Measurements from ENCODE around the gene SCN7A. TPM values are rescaled to one million over a fixed set of nuclear protein-coding genes. Genes with fewer than 3 reads are reported as not detected.
A peak's percentile ranks its signal among the peaks of the same experiment; 100 is the strongest.
"Not testable (repeated sequence)": the region's sequence is repeated elsewhere in the genome, so short reads cannot be mapped to it uniquely, and the experiment has no call there.

SCN7A gene
- total RNA-seq, 1 experiment from 2014 or later: 0.02 TPM

DNA sequence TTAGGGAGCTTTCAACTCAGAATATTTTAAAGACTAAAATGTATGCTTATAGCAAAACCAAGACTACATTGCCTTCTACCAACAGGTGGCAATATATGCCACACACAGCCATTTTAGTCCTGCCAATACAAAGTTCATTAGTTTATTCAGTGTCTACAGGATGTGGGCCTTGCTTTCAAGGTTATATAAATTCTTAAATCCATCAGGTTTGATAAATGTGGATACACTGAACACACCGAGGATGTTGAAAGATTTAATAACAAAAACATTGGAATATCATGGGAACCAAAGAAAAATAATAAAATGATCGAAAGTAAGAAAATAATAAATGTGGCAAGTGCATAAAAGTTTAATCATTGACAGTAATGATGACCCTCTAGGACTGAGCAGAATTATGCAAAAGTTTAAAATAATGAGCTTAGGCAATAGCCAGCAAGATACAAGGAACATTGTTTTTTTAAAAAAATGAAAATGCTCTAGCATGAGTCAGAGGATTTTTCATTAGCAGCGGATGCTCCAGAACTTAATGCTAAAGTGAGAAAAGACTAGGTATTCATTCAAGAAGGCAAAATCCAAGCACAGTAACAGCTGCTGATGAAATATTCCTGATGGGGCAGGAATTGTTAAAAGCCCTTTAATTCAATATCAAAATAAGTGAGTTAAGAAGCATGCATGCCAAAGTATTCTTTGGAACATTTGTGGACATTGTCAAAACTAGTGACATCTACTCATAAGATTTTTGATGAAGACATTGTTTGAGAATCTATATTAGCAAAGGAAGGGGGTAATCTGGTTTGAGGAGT lies 132.5 kb downstream of the SCN7A start:
- peak; percentile 67 for DNase-seq (ENCODE audit: extremely low read depth, low read depth)

DNA sequence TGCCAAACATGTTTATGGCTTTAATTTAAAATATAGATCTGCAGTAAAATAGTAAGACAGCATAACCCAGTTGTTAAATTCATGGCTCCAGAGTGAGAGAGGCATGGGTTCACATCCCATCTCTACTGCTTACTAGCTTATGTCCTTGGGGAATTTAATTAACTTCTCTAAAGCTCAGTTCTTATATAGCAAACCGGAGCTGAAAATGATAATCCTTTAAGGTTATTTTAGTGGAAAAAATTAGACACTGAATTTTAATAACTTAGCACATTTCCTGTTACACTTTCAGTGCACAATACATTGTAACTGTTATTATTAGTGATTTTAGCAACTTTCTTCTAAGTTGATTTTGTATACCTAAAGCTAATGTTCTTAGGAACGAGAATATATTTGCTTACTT lies 133.1 kb downstream of the SCN7A start:
- DNase-seq (ENCODE audit: extremely low read depth, low read depth): no peak

DNA sequence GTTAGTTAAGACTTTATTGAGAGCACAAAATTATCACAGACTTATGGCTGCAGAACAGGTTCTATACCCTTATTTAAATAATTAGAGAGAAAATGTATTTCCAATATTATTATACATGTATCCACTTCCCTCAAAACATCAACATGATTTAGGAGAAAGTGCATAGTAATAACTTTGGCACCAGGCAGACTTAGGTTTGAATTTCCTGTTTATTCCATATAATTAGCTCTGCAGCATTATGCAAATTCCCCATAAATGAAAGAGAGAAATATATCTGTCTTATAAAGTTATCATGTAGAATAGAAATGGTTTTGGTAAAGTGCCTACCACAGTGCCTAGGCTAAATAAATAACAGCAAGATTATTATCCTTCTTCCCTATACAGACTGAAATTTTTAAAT lies 133.6 kb downstream of the SCN7A start:
- DNase-seq (ENCODE audit: extremely low read depth, low read depth): no peak

DNA sequence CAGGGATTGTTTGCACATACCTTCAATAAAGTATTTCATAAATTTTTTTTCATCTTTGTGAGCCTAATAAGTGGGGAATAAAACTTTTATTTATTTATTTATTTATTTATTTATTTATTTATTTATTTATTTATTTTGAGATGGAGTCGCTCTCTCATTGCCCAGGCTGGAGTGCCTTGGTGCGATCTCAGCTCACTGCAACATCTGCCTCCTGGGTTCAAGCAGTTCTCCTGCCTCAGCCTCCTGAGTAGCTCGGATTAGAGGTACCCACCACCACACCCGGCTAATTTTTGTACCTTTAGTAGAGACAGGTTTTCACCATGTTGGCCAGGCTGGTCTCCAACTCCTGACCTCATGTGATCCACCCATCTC lies 136.1 kb downstream of the SCN7A start:
- not testable (repeated sequence) for DNase-seq (ENCODE audit: extremely low read depth, low read depth)

DNA sequence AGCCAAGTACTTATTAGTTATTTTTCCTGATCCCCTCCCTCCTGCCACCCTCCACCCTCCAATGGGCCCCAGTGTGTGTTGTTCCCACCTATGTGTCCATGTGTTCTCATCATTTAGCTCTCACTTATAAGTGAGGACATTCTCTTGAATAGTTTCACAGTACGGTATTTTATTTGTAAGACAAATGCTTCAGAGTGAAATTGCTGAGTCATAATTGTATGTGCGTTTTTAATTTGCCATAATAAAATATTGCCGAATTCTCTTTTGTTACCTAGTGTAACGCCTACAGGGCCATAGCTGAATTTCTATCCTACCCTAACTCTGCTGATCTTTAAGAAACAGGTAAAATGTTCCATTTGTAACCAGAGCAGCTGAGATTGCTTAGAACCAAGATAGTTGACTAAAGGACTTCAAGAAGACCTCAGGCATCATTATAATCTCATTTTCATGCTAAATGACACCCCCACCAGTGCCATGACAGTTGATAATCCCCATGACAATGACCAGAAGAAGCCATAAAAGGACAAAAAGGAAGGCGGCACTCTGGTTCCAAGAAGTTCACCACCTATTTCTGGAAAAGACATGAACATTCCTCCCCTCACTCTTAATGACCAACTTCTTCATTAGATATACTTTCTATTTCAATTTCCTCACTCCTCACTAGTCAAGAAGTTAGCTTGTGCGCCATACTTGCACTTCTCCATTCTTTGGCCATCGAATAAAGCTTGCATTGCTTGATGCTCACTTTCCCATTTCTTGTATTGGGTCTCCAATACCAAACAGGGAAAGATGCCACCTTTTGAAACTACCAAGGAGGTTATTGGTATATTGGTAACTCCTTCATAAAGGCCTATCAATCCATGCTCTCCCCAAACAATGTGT lies 136.7 kb downstream of the SCN7A start:
- DNase-seq (ENCODE audit: extremely low read depth, low read depth): no peak

Other genes with a start within 250 kb of the SCN7A start
- 45.1 and 58.6 TPM in 2 replicates for gene SCN9A, start 118.3 kb downstream of the SCN7A start, total RNA-seq (2014; rRNA removed; shearing (Covaris generic))

Measured in NCI-H460 (cell line).